Transverse colon (tissue), 4 donors: ENCODE data around the gene DYDC2.

Experiments
- CTCF ChIP-seq, 5 experiments: fragments of 200-600 bp in 3 of 5; fragments of 450-650 bp in 2 of 5; sonication (generic) in 3 of 5; IDR thresholded peaks; 1 replicate in 2 of 5; 2 replicates in 3 of 5; pipeline ENCODE4 v1.5.1; 2016 to 2017; ENCODE audit warnings: antibody characterized with exemption in 5 of 5, inconsistent platforms in 3 of 5, mild to moderate bottlenecking in 2 of 5, moderate library complexity in 1 of 5
- EP300 ChIP-seq: sonication (generic); formaldehyde crosslinking; IDR thresholded peaks from one replicate; pipeline ENCODE4 v1.6.1; 2017; ENCODE audit warnings: antibody characterized with exemption, low read depth
- POLR2A ChIP-seq: fragments of 450-650 bp; IDR thresholded peaks from one replicate; pipeline ENCODE4 v1.6.1; 2016; ENCODE audit warnings: antibody characterized with exemption, mild to moderate bottlenecking, moderate library complexity
- POLR2AphosphoS5 ChIP-seq, 3 donors: sonication (generic); formaldehyde crosslinking; IDR thresholded peaks; one replicate each; pipeline ENCODE4 v1.6.1; 2016; ENCODE audit warnings: antibody characterized with exemption in 3 of 3

DNA sequence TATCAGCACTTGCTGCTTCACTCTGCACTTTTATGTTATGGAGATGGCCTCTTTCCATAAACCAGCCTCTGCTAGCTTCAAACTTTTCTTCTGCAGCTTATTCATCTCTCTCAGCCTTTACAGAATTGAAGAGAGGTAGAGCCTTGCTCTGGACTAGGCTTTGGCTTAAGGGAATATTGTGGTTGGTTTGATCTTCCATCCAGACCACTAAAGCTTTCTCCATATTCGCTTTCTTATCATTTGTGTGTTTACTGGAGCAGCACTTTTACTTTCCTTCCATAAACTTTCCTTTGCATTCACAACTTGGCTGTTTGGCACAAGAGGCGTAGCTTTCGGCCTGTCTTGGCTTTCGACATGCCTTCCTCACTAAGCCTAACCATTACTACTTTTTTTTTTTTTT is 23.6 kb downstream of the DYDC2 start:
- TF ChIP-seq CTCF (IDR thresholded peaks at IDR 0.05) (no peak), EP300 (no peak), POLR2AphosphoS5 (IDR thresholded peaks at IDR 0.05) (no peak), POLR2A (no peak)
